Activated T-cell treated with anti-CD3 and anti-CD28 coated beads for 1 hour (primary cell): ENCODE data around the gene ZNF471.

ENCODE experiments used
- DNase-seq: peaks from one replicate; pipeline ENCODE4 v3.0.0-alpha.2; 2020; ENCODE audit warnings: low read depth

The ZNF471 gene

GRCh38 chr19:56507446-56508289, at the start of gene ZNF471:
ZNF471 (plus strand) TSS chr19:56507855; CDS start chr19:56511572, 3,717 bp downstream.
- peak; percentile 67 for DNase-seq

GRCh38 chr19:56474308-56474707, 33.3 kb upstream of the ZNF471 start:
- DNase-seq = no peak

GRCh38 chr19:56476093-56476492, 31.6 kb upstream of the ZNF471 start:
- DNase-seq = no peak

- no peak for DNase-seq
Observed at GRCh38 chr19:56476651-56477428, 30.8 kb upstream of the ZNF471 start, which contains the start of gene ZNF667. ZNF667 (minus strand) TSS chr19:56477345; CDS start chr19:56462370, 14,975 bp downstream.

- DNase-seq = peak; percentile 36
Observed at GRCh38 chr19:56477429-56478338, 30.0 kb upstream of the ZNF471 start.

GRCh38 chr19:56491399-56491798, 16.3 kb upstream of the ZNF471 start:
- DNase-seq = no peak

GRCh38 chr19:56504581-56504980, 3.1 kb upstream of the ZNF471 start:
- DNase-seq = no peak

- DNase-seq = no peak
Observed at GRCh38 chr19:56508290-56508778, 679 bp downstream of the ZNF471 start.

GRCh38 chr19:56525214-56525860, 17.7 kb downstream of the ZNF471 start:
- no peak for DNase-seq

- no peak for DNase-seq
Observed at GRCh38 chr19:56537442-56537841, 29.8 kb downstream of the ZNF471 start.

GRCh38 chr19:56538254-56538760, 30.7 kb downstream of the ZNF471 start:
- peak; percentile 81 for DNase-seq

GRCh38 chr19:56538761-56539263, 31.2 kb downstream of the ZNF471 start, which contains the start of gene ZFP28:
ZFP28 (plus strand) TSS chr19:56538948; CDS start chr19:56539019, 71 bp downstream.
- DNase-seq = no peak

- DNase-seq = no peak
Observed at GRCh38 chr19:56543776-56544175, 36.1 kb downstream of the ZNF471 start.

GRCh38 chr19:56547535-56547934, 39.9 kb downstream of the ZNF471 start:
- DNase-seq = no peak

- DNase-seq = no peak
Observed at GRCh38 chr19:56554272-56554869, 46.7 kb downstream of the ZNF471 start.

- no peak for DNase-seq
Observed at GRCh38 chr19:56562766-56563165, 55.1 kb downstream of the ZNF471 start.

- DNase-seq = peak; percentile 14
Observed at GRCh38 chr19:56566904-56567273, 59.2 kb downstream of the ZNF471 start.

GRCh38 chr19:56567274-56568120, 59.8 kb downstream of the ZNF471 start, which contains the start of gene ZNF470:
ZNF470 (plus strand) TSS chr19:56567468; CDS start chr19:56570312, 2,844 bp downstream.
- peak; percentile 78 for DNase-seq

- DNase-seq = no peak
Observed at GRCh38 chr19:56572589-56572988, 64.9 kb downstream of the ZNF471 start.
